AG04450 (cell line): ENCODE results near the gene PLA2G2C. TPM values are rescaled to one million over a fixed set of nuclear protein-coding genes. Genes with fewer than 3 reads are reported as not detected.

Experiments
- CTCF ChIA-PET: fragments of 300-600, 350-600 bp; formaldehyde crosslinking; extraction: SDS; loops from one replicate; lab custom pipeline; 2022; ENCODE audit warnings: antibody characterized with exemption, inconsistent platforms; lab: Charles Lee
- POLR2A ChIA-PET: fragments of 350-600 bp; formaldehyde crosslinking; extraction: SDS; loops from one replicate; lab custom pipeline; 2021; ENCODE audit warnings: antibody characterized with exemption, inconsistent platforms; lab: Yijun Ruan, JAX
- DNase-seq: peaks from one replicate; pipeline ENCODE4 v3.0.0-alpha.2; 2011; ENCODE audit warnings: low read depth, low spot score
- H3K27ac ChIP-seq: one replicate; pipeline ENCODE4 v1.5.1; 2012; ENCODE audit warnings: low read depth, low read length, control low read depth
- H3K27me3 ChIP-seq: one replicate; pipeline ENCODE4 v1.6.0; 2012; ENCODE audit warnings: low read length; ENCODE audit not compliant: control insufficient read depth, insufficient read depth
- H3K4me3 ChIP-seq: 2 replicates; pipeline ENCODE4 v1.5.1; 2011; ENCODE audit warnings: mild to moderate bottlenecking, low read depth, low read length, control low read depth
- H3K9me3 ChIP-seq: 2 replicates; pipeline ENCODE4 v1.5.1; 2012; ENCODE audit warnings: low read length; ENCODE audit not compliant: control insufficient read depth, insufficient read depth
- CTCF ChIP-seq: IDR thresholded peaks from 2 replicates; pipeline ENCODE4 v1.5.1; 2011; ENCODE audit warnings: low read depth, low read length, control low read depth, inconsistent platforms
- polyA plus RNA-seq: library from polyadenylated mRNA; depleted of rRNA; stranded (reverse); fragments of >200 nt; gene quantifications from 2 replicates; pipeline ENCODE4 v1.2.3, GENCODE V29; 2011; rRNA removed

PLA2G2C gene
- polyA plus RNA-seq, 1 experiment = not detected

DNA sequence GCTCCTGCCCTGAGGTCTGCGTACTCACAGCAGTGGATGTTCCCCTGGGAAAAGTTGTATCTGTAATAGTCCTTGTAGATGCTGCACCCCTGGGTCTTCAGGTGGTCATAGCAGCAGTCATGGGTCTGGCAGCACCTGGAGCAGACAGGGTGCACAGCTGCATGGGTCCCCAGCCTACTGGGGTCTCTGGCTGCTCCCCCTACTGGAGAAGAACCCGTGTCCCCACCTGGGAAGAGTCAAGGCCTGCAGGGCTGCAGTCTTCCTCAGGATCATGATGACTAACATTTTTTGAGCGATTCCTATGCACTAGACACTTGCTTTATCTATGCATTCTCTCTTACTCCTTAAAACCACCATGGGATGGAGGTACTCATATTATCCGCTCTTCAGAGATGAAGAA, 70.8 kb downstream of the PLA2G2C start:
- no peak overlapping the region for H3K27ac ChIP-seq
- ChIA-PET CTCF (no interaction called here), POLR2A (no interaction called here)
- TF ChIP-seq CTCF = no peak
- H3K4me3 ChIP-seq = no peak overlapping the region
- DNase-seq = no peak
- peaks cover 31% of the 10 kb centered on the region for H3K27me3 ChIP-seq
- no peaks in the 10 kb centered on the region for H3K9me3 ChIP-seq

DNA sequence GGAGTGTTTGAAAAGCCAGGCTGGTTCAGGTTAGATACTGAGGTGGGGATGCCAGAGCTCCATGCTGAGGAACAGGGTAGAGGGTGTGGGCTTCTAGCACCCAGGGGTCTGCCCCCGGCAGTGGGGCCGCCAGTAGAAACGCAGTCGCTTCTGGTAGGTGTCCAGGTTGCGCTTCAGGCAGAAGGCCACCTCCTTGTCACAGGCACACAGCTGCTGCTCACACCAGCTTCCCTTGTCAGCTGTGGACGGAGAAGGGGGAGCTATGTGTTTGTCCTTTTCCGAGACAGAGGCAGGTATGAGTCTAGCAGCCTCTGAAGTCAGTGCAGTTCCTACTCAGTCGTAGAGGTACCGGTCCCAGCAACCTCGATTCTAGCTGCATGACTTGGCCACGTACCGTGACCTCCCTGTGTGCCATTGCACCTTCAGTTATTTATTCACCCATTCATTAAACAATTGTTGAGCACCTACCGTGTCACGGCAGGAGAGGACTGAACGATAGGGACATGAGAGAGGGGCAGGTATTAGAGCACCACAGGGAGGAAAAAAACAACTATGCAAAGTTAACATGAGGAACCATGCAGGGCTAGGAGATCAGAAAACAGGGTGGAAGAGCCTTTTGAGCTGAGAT, 72.2 kb downstream of the PLA2G2C start:
- TF ChIP-seq CTCF = no peak
- Histone ChIP-seq H3K27me3 (peaks cover 31% of the 10 kb centered on the region), H3K9me3 (no peaks in the 10 kb centered on the region), H3K4me3 (no peak overlapping the region), H3K27ac (no peak overlapping the region)
- POLR2A ChIA-PET = no interaction called here
- DNase-seq = no peak
- CTCF ChIA-PET = interaction anchor here (0.9 kb wide), 1 partner anchor 38 kb away, joined by 3 read pairs; no protein-coding TSS in a partner anchor

Other genes starting within 250 kb of the PLA2G2C start
- gene PLA2G2A, start 206.9 kb downstream of the PLA2G2C start, polyA plus RNA-seq = not detected in 2 replicates
- not detected in 2 replicates for gene PLA2G5, start 116.3 kb downstream of the PLA2G2C start, polyA plus RNA-seq
- gene PLA2G2D, start 67.0 kb downstream of the PLA2G2C start, polyA plus RNA-seq = not detected in 2 replicates
- not detected in 2 replicates for gene PLA2G2F, start 47.2 kb downstream of the PLA2G2C start, polyA plus RNA-seq
- gene UBXN10, start 422 bp downstream of the PLA2G2C start, polyA plus RNA-seq = not detected in 2 replicates
- not detected in 2 replicates for gene VWA5B1, start 104.4 kb upstream of the PLA2G2C start, polyA plus RNA-seq